ENCODE measurements around the gene NEIL3. TPM values are rescaled to one million over a fixed set of nuclear protein-coding genes. Genes with fewer than 3 reads are reported as not detected.

Gene NEIL3
- total RNA-seq, 1 experiment from 2014 or later, result 10.6 TPM

DNA sequence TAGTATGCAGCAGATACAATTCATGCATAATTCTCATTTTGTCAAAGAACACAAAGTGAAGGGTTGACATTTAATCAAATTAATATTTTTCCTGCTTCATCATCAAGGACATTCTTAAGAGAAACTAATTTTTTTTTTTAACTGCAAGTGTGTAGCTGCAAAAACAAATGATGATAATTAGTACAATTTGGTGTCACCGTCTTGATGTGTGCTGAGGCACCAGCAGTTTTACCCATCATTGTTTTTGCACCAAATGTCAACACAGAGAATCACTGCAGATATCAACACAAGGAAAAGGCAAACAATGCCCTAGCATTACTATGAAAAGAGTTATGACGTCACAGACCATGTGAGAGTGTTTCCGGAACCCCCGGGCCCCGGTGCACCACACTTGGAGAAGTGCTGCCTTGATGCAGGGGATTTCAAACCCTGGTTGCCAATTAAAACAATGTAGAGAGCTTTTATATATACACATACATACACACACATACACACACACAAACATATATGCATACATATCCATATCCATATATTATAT is 76.7 kb downstream of the NEIL3 start:
- intact Hi-C loops (cut with micrococcal nuclease; ENCODE audit: unreplicated experiment), result no loop called here
- no peaks in the 10 kb centered on the region for H3K36me3 Mint-ChIP-seq (ENCODE audit: insufficient read depth, unreplicated experiment)
- no peak overlapping the region for H3K27ac Mint-ChIP-seq (ENCODE audit: unreplicated experiment)
- DNase-seq, result no peak
- no peaks in the 10 kb centered on the region for H3K9me3 Mint-ChIP-seq (ENCODE audit: low read depth, unreplicated experiment)
- no peaks in the 10 kb centered on the region for H3K27me3 Mint-ChIP-seq (ENCODE audit: unreplicated experiment)
- no TSS peak for BruUV-seq (replicated peaks)
- H3K4me1 Mint-ChIP-seq (ENCODE audit: low read depth, unreplicated experiment), result peaks cover 8% of the 10 kb centered on the region
- TF ChIP-seq, protein P1, sequence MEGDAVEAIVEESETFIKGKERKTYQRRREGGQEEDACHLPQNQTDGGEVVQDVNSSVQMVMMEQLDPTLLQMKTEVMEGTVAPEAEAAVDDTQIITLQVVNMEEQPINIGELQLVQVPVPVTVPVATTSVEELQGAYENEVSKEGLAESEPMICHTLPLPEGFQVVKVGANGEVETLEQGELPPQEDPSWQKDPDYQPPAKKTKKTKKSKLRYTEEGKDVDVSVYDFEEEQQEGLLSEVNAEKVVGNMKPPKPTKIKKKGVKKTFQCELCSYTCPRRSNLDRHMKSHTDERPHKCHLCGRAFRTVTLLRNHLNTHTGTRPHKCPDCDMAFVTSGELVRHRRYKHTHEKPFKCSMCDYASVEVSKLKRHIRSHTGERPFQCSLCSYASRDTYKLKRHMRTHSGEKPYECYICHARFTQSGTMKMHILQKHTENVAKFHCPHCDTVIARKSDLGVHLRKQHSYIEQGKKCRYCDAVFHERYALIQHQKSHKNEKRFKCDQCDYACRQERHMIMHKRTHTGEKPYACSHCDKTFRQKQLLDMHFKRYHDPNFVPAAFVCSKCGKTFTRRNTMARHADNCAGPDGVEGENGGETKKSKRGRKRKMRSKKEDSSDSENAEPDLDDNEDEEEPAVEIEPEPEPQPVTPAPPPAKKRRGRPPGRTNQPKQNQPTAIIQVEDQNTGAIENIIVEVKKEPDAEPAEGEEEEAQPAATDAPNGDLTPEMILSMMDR (IDR thresholded peaks at IDR 0.05; ENCODE audit: unreplicated experiment), result no peak
- CTCF ChIA-PET, result no interaction called here
- no peak overlapping the region for H3K4me3 Mint-ChIP-seq (ENCODE audit: low read depth, unreplicated experiment)

DNA sequence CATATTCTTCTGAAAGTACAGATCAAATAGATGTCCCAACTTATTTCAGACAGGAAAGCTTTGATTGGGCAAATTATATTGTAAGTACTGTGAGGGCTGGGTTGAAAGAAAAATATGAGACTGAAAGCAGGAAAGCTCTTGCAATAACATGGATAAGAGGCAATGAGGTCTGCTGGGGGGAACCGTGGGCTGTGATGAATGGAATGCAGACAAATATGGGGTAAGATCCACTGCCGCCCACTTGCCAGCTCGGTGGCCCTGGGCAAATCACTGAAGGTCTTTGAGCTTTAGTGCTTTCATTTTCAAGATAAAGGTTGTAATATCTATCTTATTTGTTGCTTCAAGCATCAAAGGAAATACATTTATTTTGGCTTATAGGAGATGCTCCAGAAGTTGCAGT is 81.6 kb downstream of the NEIL3 start:
- Mint-ChIP-seq H3K4me3 (ENCODE audit: low read depth, unreplicated experiment) (no peak overlapping the region), H3K36me3 (ENCODE audit: insufficient read depth, unreplicated experiment) (no peaks in the 10 kb centered on the region), H3K4me1 (ENCODE audit: low read depth, unreplicated experiment) (peaks cover 8% of the 10 kb centered on the region), H3K9me3 (ENCODE audit: low read depth, unreplicated experiment) (no peaks in the 10 kb centered on the region), H3K27me3 (ENCODE audit: unreplicated experiment) (no peaks in the 10 kb centered on the region), H3K27ac (ENCODE audit: unreplicated experiment) (no peak overlapping the region)
- no peak for DNase-seq
- CTCF ChIA-PET, result no interaction called here
- TF ChIP-seq, protein P1 (IDR thresholded peaks at IDR 0.05; ENCODE audit: unreplicated experiment), result no peak
- BruUV-seq (replicated peaks), result no TSS peak
- intact Hi-C loops (cut with micrococcal nuclease; ENCODE audit: unreplicated experiment), result no loop called here

DNA sequence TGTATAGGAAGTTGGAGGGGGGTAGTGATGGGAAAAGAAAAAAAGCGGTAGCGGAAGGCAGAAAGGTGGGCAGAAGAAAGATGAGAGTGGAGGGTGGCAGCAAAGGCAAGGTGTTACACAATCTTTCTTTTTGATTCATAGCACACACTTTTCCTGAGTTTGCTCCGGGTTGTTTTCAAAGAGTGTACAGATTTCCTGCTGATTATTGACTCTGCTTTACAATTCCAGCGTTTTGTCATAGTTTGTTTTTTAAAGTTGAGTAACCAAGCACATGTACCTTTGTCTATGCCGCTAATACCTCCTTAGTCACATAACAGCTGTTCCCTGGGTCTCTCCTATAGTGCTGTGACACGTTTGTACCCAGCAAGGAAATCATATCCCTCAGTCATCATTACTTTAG is 82.3 kb downstream of the NEIL3 start:
- TF ChIP-seq, protein P1 (IDR thresholded peaks at IDR 0.05; ENCODE audit: unreplicated experiment), result no peak
- intact Hi-C loops (cut with micrococcal nuclease; ENCODE audit: unreplicated experiment), result no loop called here

DNA sequence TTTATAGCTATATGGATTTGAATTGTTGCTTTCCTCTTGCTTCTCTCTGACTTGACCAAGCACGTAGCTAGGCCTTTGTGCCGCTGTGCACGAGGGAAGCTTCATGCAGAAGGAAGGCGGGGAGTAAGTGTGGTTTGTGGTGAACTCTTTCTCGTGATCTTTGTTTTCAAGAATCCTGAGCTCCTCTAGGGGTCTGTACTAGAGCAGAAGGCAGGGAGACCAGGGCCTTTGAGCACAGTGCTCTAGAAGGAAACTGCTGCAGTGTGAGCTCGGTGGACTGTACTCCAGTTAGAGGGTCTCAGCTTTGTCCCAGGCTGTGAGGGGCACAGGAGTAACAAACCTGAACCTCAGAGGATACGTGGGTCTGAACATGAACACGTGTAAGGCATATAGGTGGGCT is 83.6 kb downstream of the NEIL3 start:
- Mint-ChIP-seq H3K27me3 (ENCODE audit: unreplicated experiment) (no peaks in the 10 kb centered on the region), H3K36me3 (ENCODE audit: insufficient read depth, unreplicated experiment) (no peaks in the 10 kb centered on the region), H3K4me3 (ENCODE audit: low read depth, unreplicated experiment) (no peak overlapping the region), H3K4me1 (ENCODE audit: low read depth, unreplicated experiment) (peaks cover 8% of the 10 kb centered on the region), H3K27ac (ENCODE audit: unreplicated experiment) (no peak overlapping the region), H3K9me3 (ENCODE audit: low read depth, unreplicated experiment) (no peaks in the 10 kb centered on the region)
- BruUV-seq (replicated peaks), result no TSS peak
- CTCF ChIA-PET, result no interaction called here
- no peak for DNase-seq
- TF ChIP-seq, protein P1 (IDR thresholded peaks at IDR 0.05; ENCODE audit: unreplicated experiment), result no peak
- intact Hi-C loops (cut with micrococcal nuclease; ENCODE audit: unreplicated experiment), result no loop called here

More for the DNA sequence above, 82.3 kb downstream of the NEIL3 start:
- DNase-seq, result no peak
- CTCF ChIA-PET, result no interaction called here
- no TSS peak for BruUV-seq (replicated peaks)
- Mint-ChIP-seq H3K4me3 (ENCODE audit: low read depth, unreplicated experiment) (no peak overlapping the region), H3K4me1 (ENCODE audit: low read depth, unreplicated experiment) (peaks cover 8% of the 10 kb centered on the region), H3K27ac (ENCODE audit: unreplicated experiment) (no peak overlapping the region), H3K27me3 (ENCODE audit: unreplicated experiment) (no peaks in the 10 kb centered on the region), H3K36me3 (ENCODE audit: insufficient read depth, unreplicated experiment) (no peaks in the 10 kb centered on the region), H3K9me3 (ENCODE audit: low read depth, unreplicated experiment) (no peaks in the 10 kb centered on the region)

Measured in Calu3 (cell line).